Head of caudate nucleus (tissue), 42 donors: ENCODE results near the gene BCAS1.

Experiments used
- DNase-seq, 42 donors: peaks; one replicate each; pipeline versions ENCODE4 v3.0.0 to v3.0.0-alpha.2; 2020 to 2021; ENCODE audit warnings: mixed read lengths in 7 of 42
- intact Hi-C: fragments of 100-400 bp; cut with DNase I; formaldehyde crosslinking; loops from one replicate; pipeline ENCODE4 v1.15.0; 2022

Gene BCAS1

GRCh38 chr20:53927990-53928389, 142.4 kb downstream of the BCAS1 start:
- DNase-seq = peak in 1 of 42 donors; percentile 14
- intact Hi-C loops = no loop called here

GRCh38 chr20:53926428-53927028, 143.9 kb downstream of the BCAS1 start:
- intact Hi-C loops = no loop called here
- DNase-seq = peak in 31 of 42 donors; percentile 21 to 84 (median 59)

GRCh38 chr20:53925651-53926401, 144.6 kb downstream of the BCAS1 start:
- intact Hi-C loops = no loop called here

GRCh38 chr20:53923566-53924369, 146.6 kb downstream of the BCAS1 start:
- DNase-seq = no peak
- intact Hi-C loops = no loop called here

More at GRCh38 chr20:53925651-53926401, 144.6 kb downstream of the BCAS1 start:
- DNase-seq = no peak

GRCh38 chr20:53922901-53923314, 147.5 kb downstream of the BCAS1 start:
- intact Hi-C loops = no loop called here
- DNase-seq = no peak

- intact Hi-C loops = no loop called here
- no peak for DNase-seq
Measured at GRCh38 chr20:53921443-53921973, 148.9 kb downstream of the BCAS1 start.

- no peak for DNase-seq
- intact Hi-C loops = no loop called here
Measured at GRCh38 chr20:53920647-53921245, 149.6 kb downstream of the BCAS1 start.

- intact Hi-C loops = loop anchor here (5.0 kb wide), 2 partner anchors 323 to 343 kb away; no protein-coding TSS in a partner anchor
- DNase-seq = no peak
Measured at GRCh38 chr20:53919886-53920285, 150.5 kb downstream of the BCAS1 start.

- no peak for DNase-seq
- intact Hi-C loops = loop anchor here (5.0 kb wide), 2 partner anchors 322 to 342 kb away; no protein-coding TSS in a partner anchor
Measured at GRCh38 chr20:53918949-53919361, 151.4 kb downstream of the BCAS1 start.

- DNase-seq = no peak
- intact Hi-C loops = loop anchor here (5.0 kb wide), 2 partner anchors 321 to 341 kb away; no protein-coding TSS in a partner anchor
Measured at GRCh38 chr20:53918020-53918311, 152.4 kb downstream of the BCAS1 start.

GRCh38 chr20:53917145-53918019, 153.0 kb downstream of the BCAS1 start:
- intact Hi-C loops = loop anchor here (5.0 kb wide), 2 partner anchors 320 to 340 kb away; no protein-coding TSS in a partner anchor
- peak in 25 of 42 donors; percentile 22 to 71 (median 39) for DNase-seq

- intact Hi-C loops = loop anchor here (5.0 kb wide), 2 partner anchors 319 to 339 kb away; no protein-coding TSS in a partner anchor
- no peak for DNase-seq
Measured at GRCh38 chr20:53916173-53916512, 154.3 kb downstream of the BCAS1 start.

GRCh38 chr20:53915446-53916172, 154.8 kb downstream of the BCAS1 start:
- intact Hi-C loops = loop anchor here (5.0 kb wide), 2 partner anchors 318 to 338 kb away; no protein-coding TSS in a partner anchor
- DNase-seq = peak; percentile 83 to 99 (median 95)

- intact Hi-C loops = loop anchor here (5.0 kb wide), 2 partner anchors 318 to 338 kb away; no protein-coding TSS in a partner anchor
- DNase-seq = peak in 9 of 42 donors; percentile 15 to 44 (median 35)
Measured at GRCh38 chr20:53914781-53915445, 155.5 kb downstream of the BCAS1 start.

- peak in 5 of 42 donors; percentile 7 to 47 (median 21) for DNase-seq
- intact Hi-C loops = no loop called here
Measured at GRCh38 chr20:53914091-53914780, 156.2 kb downstream of the BCAS1 start.

GRCh38 chr20:53911301-53911700, 159.1 kb downstream of the BCAS1 start:
- DNase-seq = no peak
- intact Hi-C loops = no loop called here
